Middle frontal gyrus (tissue), 1 donor: Measurements from ENCODE around the gene MPV17L.
"Not testable (repeated sequence)": the region's sequence is repeated elsewhere in the genome, so short reads cannot be mapped to it uniquely, and the experiment has no call there.

Experiments
- DNase-seq: peaks from one replicate; pipeline ENCODE4 v3.0.0-alpha.2; 2015; ENCODE audit warnings: low spot score; ENCODE audit errors: extremely low spot score

Gene MPV17L

DNA sequence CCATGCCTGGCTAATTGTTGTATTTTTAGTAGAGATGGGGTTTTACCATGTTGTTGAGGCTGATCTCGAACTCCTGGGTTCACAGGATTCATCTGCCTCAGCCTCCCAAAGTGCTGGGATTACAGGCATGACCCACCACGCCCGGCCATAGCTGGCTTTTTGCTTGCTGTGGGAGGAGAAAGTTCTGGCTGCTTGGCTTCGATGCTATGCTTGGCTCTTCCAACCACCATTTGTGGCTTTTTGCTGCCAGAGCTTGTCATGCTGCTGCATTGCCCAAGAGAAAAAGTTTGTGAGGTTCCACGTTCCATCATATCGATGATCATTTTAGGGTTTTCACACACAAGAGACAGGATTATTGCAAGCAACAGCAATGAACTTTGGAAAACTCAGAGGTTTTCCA, 55.1 kb downstream of the MPV17L start:
- no peak for DNase-seq

- no peak for DNase-seq
These were observed 55.7 kb downstream of the MPV17L start for GRCh38 chr16:15451098-15451731.

GRCh38 chr16:15452246-15452855, 56.8 kb downstream of the MPV17L start:
- no peak for DNase-seq

DNA sequence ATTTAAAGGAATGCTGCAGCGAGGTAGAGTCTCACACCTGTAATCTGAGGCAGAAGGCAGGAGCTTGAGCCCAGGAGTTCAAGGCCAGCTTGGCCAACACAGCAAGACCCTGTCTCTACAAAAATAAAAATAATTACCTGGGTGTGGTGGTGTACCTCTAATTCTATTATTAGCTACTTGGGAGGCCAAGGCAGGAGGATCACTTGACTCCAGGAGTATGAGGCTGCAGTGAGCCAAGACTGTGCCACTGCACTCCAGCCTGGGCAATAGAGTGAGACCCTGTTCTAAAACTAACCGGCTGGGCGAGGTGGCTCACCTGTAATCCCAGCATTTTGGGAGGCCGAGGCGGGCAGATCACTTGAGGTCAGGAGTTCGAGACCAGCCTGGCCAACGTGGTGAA, 57.7 kb downstream of the MPV17L start:
- DNase-seq = not testable (repeated sequence)

DNA sequence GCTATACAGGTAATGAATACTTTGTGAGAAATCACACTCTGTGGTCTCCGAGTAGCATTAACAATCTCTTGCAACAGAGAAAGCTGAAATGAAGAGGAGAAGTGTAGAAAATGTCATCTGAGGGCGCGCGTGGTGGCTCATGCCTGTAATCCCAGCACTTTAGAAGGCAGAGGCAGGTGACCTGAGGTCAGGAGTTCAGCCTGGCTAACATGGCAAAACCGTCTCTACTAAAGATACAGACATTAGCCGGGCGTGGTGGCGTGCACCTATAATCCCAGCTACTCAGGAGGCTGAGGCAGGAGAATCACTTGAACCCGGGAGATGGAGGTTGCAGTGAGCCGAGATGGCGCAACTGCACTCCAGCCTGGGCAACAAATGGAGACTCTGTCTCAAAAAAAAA, 59.4 kb downstream of the MPV17L start:
- not testable (repeated sequence) for DNase-seq

DNA sequence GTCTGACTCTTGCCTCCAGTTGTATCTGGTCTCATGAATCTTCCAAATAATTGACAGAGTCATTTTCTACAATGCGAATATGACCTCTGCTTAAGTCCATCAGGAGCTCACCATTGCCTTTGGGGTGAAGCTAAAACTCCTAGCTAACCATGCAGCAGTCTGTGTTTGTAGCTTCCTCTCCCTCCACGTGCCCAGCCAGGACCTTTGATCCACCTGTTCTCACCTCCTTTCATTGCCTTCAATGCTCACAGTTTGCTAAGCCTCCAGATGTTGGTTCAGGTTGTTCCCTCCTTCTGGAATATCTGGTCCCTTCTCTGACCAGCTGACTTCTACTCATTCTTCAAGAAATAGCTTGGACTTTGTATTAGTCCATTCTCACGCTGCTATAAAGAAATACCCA, 61.8 kb downstream of the MPV17L start:
- DNase-seq = no peak

- DNase-seq = no peak
These were observed 62.4 kb downstream of the MPV17L start for GRCh38 chr16:15457958-15458357.

DNA sequence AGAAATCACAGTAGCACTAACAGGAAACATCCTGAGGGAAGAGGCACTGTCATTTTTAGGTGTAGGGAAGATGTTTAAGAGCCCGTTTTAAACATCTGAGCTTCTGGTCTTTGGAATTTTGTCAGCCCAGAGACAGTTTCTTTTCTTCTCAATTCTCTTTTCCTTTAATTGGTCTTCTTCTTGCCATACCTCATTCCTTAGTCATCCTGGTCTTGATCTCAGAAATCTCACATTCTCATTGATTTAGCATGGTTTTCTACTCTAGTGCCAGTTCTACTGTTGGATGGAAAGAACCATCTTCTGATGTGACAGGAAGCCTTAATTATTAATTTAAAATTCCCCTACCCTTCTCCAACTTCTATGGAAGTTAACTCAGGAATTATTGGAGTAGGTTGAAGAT, 64.2 kb downstream of the MPV17L start:
- no peak for DNase-seq

- DNase-seq = no peak
These were observed 65.0 kb downstream of the MPV17L start for GRCh38 chr16:15460601-15461000.

DNA sequence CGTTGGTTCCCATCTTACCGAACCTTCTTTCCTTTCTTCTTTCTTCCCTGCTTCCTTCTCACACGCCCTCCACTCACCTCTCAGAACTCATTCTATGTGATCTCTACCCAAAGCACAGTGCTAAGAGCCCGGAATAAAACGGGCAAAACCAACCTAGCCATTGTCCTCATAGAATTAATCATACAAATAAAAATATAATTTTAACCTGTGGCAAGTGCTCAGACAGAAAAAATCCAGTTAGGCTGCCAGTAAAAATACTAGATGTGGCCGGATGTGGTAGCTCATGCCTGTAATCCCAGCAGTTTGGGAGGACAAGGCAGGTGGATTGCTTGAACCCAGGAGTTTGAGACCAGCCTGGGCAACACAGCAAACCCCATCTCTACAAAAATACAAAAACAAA, 65.8 kb downstream of the MPV17L start:
- no peak for DNase-seq
